CD14-positive monocyte (primary cell): ENCODE results near the gene FAM193A. TPM values are rescaled to one million over a fixed set of nuclear protein-coding genes. Genes with fewer than 3 reads are reported as not detected.

Experiments
- DNase-seq, 3 donors: peaks; one replicate each; pipeline ENCODE4 v3.0.0-alpha.2; 2011 to 2022
- H2AFZ ChIP-seq: 2 replicates; pipeline ENCODE4 v1.6.0; 2012; ENCODE audit warnings: mild to moderate bottlenecking, low read depth, low read length, inconsistent platforms; ENCODE audit not compliant: insufficient read depth, poor library complexity, severe bottlenecking
- H3K27ac ChIP-seq, 2 donors: 1 replicate in 1 of 2; 2 replicates in 1 of 2; pipeline ENCODE4 v1.5.1; 2012 to 2013; ENCODE audit warnings: low read length in 2 of 2, control low read depth in 1 of 2, inconsistent platforms in 1 of 2, low read depth in 1 of 2, mild to moderate bottlenecking in 1 of 2
- H3K27me3 ChIP-seq, 2 donors: one replicate each; pipeline versions ENCODE4 v1.6.0 to v1.6.1; 2011 to 2013; ENCODE audit warnings: low read length in 2 of 2; ENCODE audit not compliant: control insufficient read depth in 2 of 2, insufficient read depth in 2 of 2
- H3K36me3 ChIP-seq, 2 donors: replicated peaks in 1 of 2; 1 replicate in 1 of 2; 2 replicates in 1 of 2; pipeline versions ENCODE4 v1.5.1 to v1.6.1; 2012 to 2013; ENCODE audit warnings: low read length in 2 of 2, control low read depth in 1 of 2, inconsistent platforms in 1 of 2, mild to moderate bottlenecking in 1 of 2; ENCODE audit not compliant: insufficient read depth in 2 of 2, control insufficient read depth in 1 of 2
- H3K4me1 ChIP-seq, 2 donors: 1 replicate in 1 of 2; 2 replicates in 1 of 2; pipeline versions ENCODE4 v1.5.1 to v1.6.1; 2012 to 2013; ENCODE audit warnings: low read length in 2 of 2, control low read depth in 1 of 2, inconsistent platforms in 1 of 2, mild to moderate bottlenecking in 1 of 2, moderate library complexity in 1 of 2; ENCODE audit not compliant: insufficient read depth in 2 of 2, control insufficient read depth in 1 of 2
- H3K4me2 ChIP-seq: replicated peaks from 2 replicates; pipeline ENCODE3; 2012; ENCODE audit warnings: low read length, moderate library complexity, mild to moderate bottlenecking; ENCODE audit not compliant: poor library complexity, severe bottlenecking; ENCODE audit errors: extremely low read depth
- H3K4me3 ChIP-seq, 3 experiments: fragments of 200-600 bp in 1 of 3; sonication (generic) in 1 of 3; replicated peaks in 1 of 3; 1 replicate in 2 of 3; 2 replicates in 1 of 3; pipeline ENCODE4 v1.5.1; 2011 to 2013; ENCODE audit warnings: low read length in 3 of 3, mild to moderate bottlenecking in 3 of 3, control low read depth in 2 of 3, low read depth in 2 of 3, inconsistent platforms in 1 of 3, moderate library complexity in 1 of 3
- H3K79me2 ChIP-seq: 2 replicates; pipeline ENCODE4 v1.6.0; 2012; ENCODE audit warnings: mild to moderate bottlenecking, control low read depth, inconsistent platforms, low read length, moderate library complexity; ENCODE audit not compliant: insufficient read depth
- H3K9ac ChIP-seq: 2 replicates; pipeline ENCODE4 v1.6.0; 2017; ENCODE audit warnings: low read length, mild to moderate bottlenecking; ENCODE audit not compliant: insufficient read depth, poor library complexity, severe bottlenecking
- H3K9me3 ChIP-seq, 2 donors: replicated peaks in 1 of 2; 1 replicate in 1 of 2; 2 replicates in 1 of 2; pipeline versions ENCODE4 v1.5.1 to v1.6.1; 2012 to 2013; ENCODE audit warnings: low read length in 2 of 2, control low read depth in 1 of 2; ENCODE audit not compliant: control insufficient read depth in 1 of 2, insufficient read depth in 1 of 2
- H4K20me1 ChIP-seq: 2 replicates; pipeline ENCODE4 v1.6.0; 2012; ENCODE audit warnings: mild to moderate bottlenecking, low read length, control low read depth, moderate library complexity; ENCODE audit not compliant: insufficient read depth
- H3K27ac Mint-ChIP-seq, 7 donors: one replicate each; pipeline ENCODE4 v1.8.0; 2020; ENCODE audit warnings: mild to moderate bottlenecking in 7 of 7, mixed read lengths in 7 of 7, moderate library complexity in 6 of 7, inconsistent platforms in 2 of 7
- H3K27me3 Mint-ChIP-seq, 3 donors: one replicate each; pipeline ENCODE4 v1.8.0; 2021 to 2022; ENCODE audit warnings: low read depth in 3 of 3, mild to moderate bottlenecking in 3 of 3, mixed read lengths in 3 of 3, moderate library complexity in 3 of 3, inconsistent platforms in 1 of 3
- H3K36me3 Mint-ChIP-seq, 2 donors: one replicate each; pipeline ENCODE4 v1.8.0; 2020; ENCODE audit warnings: mixed read lengths in 2 of 2, inconsistent platforms in 1 of 2, mild to moderate bottlenecking in 1 of 2
- H3K4me1 Mint-ChIP-seq: one replicate; pipeline ENCODE4 v1.8.0; 2020; ENCODE audit warnings: mild to moderate bottlenecking, mixed read lengths
- H3K4me3 Mint-ChIP-seq, 2 donors: one replicate each; pipeline ENCODE4 v1.8.0; 2020; ENCODE audit warnings: mild to moderate bottlenecking in 2 of 2, mixed read lengths in 2 of 2, moderate library complexity in 1 of 2
- H3K9me3 Mint-ChIP-seq, 7 donors: one replicate each; pipeline ENCODE4 v1.8.0; 2020 to 2022; ENCODE audit warnings: mixed read lengths in 7 of 7, mild to moderate bottlenecking in 6 of 7, moderate library complexity in 6 of 7, inconsistent platforms in 2 of 7
- CTCF ChIP-seq: fragments of 200-600 bp; IDR thresholded peaks from one replicate; pipeline ENCODE4 v1.8.0; 2022; ENCODE audit warnings: antibody characterized with exemption, mild to moderate bottlenecking
- WGBS: methylation state at CpG from one replicate; pipeline ENCODE4 v1.1.5; 2013; ENCODE audit warnings: missing lambda C conversion rate; ENCODE audit not compliant: insufficient coverage; 5-methylcytosine and 5-hydroxymethylcytosine counted together
- intact Hi-C, 2 donors: fragments of 100-400 bp; cut with micrococcal nuclease; formaldehyde crosslinking; loops; one replicate each; pipeline versions ENCODE4 v1.15.0 to v1.15.1; 2023
- polyA plus RNA-seq, 3 donors: library from polyadenylated mRNA; depleted of rRNA in 1 of 3; unstranded in 2 of 3; stranded (reverse) in 1 of 3; fragments of 300-500 nt in 2 of 3; fragments of >200 nt in 1 of 3; fragmentation: Illumina TruSeq in 2 of 3; gene quantifications; 1 replicate in 2 of 3; 2 replicates in 1 of 3; pipeline ENCODE4 v1.2.3, GENCODE V29; 2012 to 2021

FAM193A gene
- polyA plus RNA-seq, 3 donors: 0.66 to 11.8 (median 0.82) TPM

DNA sequence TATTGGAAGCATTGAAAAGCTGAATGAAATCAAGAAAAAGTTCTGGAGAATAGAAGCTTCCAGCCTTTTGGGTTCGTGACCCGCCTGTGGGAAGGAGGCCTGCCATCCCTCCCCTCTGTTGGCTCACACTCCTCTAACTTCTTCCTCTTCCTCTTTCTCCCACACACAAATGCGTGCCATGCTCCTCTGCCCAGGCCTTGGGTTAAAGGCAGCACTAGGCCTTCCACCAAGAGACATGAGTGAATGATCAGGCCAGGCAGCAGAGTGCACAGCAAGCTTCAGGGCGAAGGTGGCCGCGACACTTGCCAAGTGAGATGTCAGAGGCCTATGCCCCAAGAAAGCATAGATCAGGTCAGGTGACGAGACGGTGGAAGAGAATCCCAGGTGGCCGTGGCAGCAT, 38.4 kb downstream of the FAM193A start:
- Histone ChIP-seq H3K4me1 (peaks cover 10 to 26% of the 10 kb centered on the region in 2 donors), H3K4me3 (no peak overlapping the region), H3K79me2 (peaks cover 98% of the 10 kb centered on the region), H3K4me2 (no peak overlapping the region), H3K27me3 (no peaks in the 10 kb centered on the region), H4K20me1 (peaks cover 98% of the 10 kb centered on the region), H3K27ac (peak overlapping the region; percentile 19 to 54), H3K9me3 (no peaks in the 10 kb centered on the region), H2AFZ (no peak overlapping the region), H3K36me3 (no peaks in the 10 kb centered on the region), H3K9ac (no peak overlapping the region)
- H3K4me1 Mint-ChIP-seq: peaks cover 42% of the 10 kb centered on the region
- H3K27ac Mint-ChIP-seq: peak overlapping the region; percentile 9 to 87 (median 53)
- peaks cover 0 to 8% (median 0%) of the 10 kb centered on the region in 7 donors for H3K9me3 Mint-ChIP-seq
- peaks cover 6 to 14% of the 10 kb centered on the region in 2 donors for H3K36me3 Mint-ChIP-seq
- no peak overlapping the region for H3K4me3 Mint-ChIP-seq
- H3K27me3 Mint-ChIP-seq: peaks cover 0 to 1% (median 0%) of the 10 kb centered on the region in 3 donors
- 80% methylated on average over 7 of the region's 9 CpGs for WGBS
- DNase-seq: peak; percentile 41 to 67 (median 42)
- intact Hi-C loops: no loop called here
- no peak for TF ChIP-seq CTCF

DNA sequence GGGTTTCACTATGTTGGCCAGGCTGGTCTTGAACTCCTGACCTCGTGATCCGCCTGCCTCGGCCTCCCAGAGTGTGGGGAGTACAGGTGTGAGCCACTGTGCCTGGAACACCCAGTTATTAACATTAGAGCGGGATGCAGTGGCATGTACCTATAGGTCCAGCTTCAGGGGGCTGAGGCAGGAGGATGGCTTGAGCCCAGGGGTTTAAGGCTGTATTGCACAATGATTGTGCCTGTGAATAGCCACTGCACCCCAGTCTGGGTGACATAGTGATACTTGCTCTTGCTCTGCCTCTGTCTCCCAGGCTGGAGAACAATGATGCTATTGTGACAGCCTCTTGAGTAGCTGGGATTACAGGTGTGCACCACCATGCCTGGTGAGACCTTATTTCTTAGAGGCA, 39.8 kb downstream of the FAM193A start:
- no peak for DNase-seq
- WGBS: 91% methylated on average over 4 of the region's 4 CpGs
- H3K4me1 Mint-ChIP-seq: peaks cover 32% of the 10 kb centered on the region
- peaks cover 0 to 20% (median 5%) of the 10 kb centered on the region in 7 donors for H3K9me3 Mint-ChIP-seq
- intact Hi-C loops: no loop called here
- Histone ChIP-seq H3K4me1 (peaks cover 10 to 18% of the 10 kb centered on the region in 2 donors), H3K79me2 (peaks cover 98% of the 10 kb centered on the region), H3K4me2 (no peak overlapping the region), H3K27ac (peak overlapping the region in 1 of 2 donors; percentile 3), H3K27me3 (no peaks in the 10 kb centered on the region), H3K4me3 (no peak overlapping the region), H3K36me3 (no peaks in the 10 kb centered on the region), H3K9ac (no peak overlapping the region), H3K9me3 (peaks cover 0 to 5% of the 10 kb centered on the region in 2 donors), H4K20me1 (peaks cover 98% of the 10 kb centered on the region), H2AFZ (no peak overlapping the region)
- H3K4me3 Mint-ChIP-seq: no peak overlapping the region
- H3K27ac Mint-ChIP-seq: no peak overlapping the region
- TF ChIP-seq CTCF: no peak
- peaks cover 0 to 1% (median 0%) of the 10 kb centered on the region in 3 donors for H3K27me3 Mint-ChIP-seq
- H3K36me3 Mint-ChIP-seq: peaks cover 9 to 18% of the 10 kb centered on the region in 2 donors
